Adrenal gland (tissue), 12 donors: Measurements from ENCODE around the gene NKX2-3. TPM values are rescaled to one million over a fixed set of nuclear protein-coding genes. Genes with fewer than 3 reads are reported as not detected.

Experiments used
- DNase-seq, 7 donors: peaks; one replicate each; pipeline ENCODE4 v3.0.0-alpha.2; 2019 to 2020
- H3K27ac ChIP-seq, 5 donors: fragments of 200-600 bp; sonication (generic) in 4 of 5; 1 replicate in 3 of 5; 2 replicates in 2 of 5; pipeline versions ENCODE4 v1.5.1 to v1.8.0; 2016 to 2020; ENCODE audit warnings: mild to moderate bottlenecking in 1 of 5
- H3K27me3 ChIP-seq: fragments of 200-600 bp; 2 replicates; pipeline ENCODE4 v1.8.0; 2021
- H3K36me3 ChIP-seq, 2 donors: fragments of 200-600 bp; replicated peaks in 1 of 2; 1 replicate in 1 of 2; 2 replicates in 1 of 2; pipeline versions ENCODE4 v1.5.1 to v1.8.0; 2018 to 2022
- H3K4me1 ChIP-seq, 2 donors: fragments of 200-600 bp; replicated peaks in 1 of 2; 1 replicate in 1 of 2; 2 replicates in 1 of 2; pipeline versions ENCODE4 v1.5.1 to v1.8.0; 2018 to 2021
- H3K4me3 ChIP-seq, 4 donors: fragments of 200-600 bp; sonication (generic) in 3 of 4; one replicate each; pipeline ENCODE4 v1.5.1; 2016 to 2018
- H3K9me3 ChIP-seq, 3 donors: fragments of 200-600 bp; sonication (generic) in 1 of 3; replicated peaks in 1 of 3; 1 replicate in 2 of 3; 2 replicates in 1 of 3; pipeline versions ENCODE4 v1.5.1 to v1.8.0; 2016 to 2021
- POLR2A ChIP-seq, 2 donors: fragments of 450-650 bp; IDR thresholded peaks; one replicate each; pipeline ENCODE4 v1.6.1; 2017; ENCODE audit warnings: antibody characterized with exemption in 2 of 2, mild to moderate bottlenecking in 2 of 2, moderate library complexity in 1 of 2
- WGBS, 4 donors: extraction: QIAGEN DNeasy Blood & Tissue Kit in 2 of 4; methylation state at CpG; one replicate each; pipeline versions ENCODE4 v1.1.5 to v1.1.7; 2013 to 2017; 5-methylcytosine and 5-hydroxymethylcytosine counted together
- intact Hi-C, 2 donors: fragments of 100-400 bp; cut with DNase I; formaldehyde crosslinking; loops; one replicate each; pipeline versions ENCODE4 v1.14.1 to v1.15.0; 2022 to 2023
- polyA plus RNA-seq, 3 donors: library from polyadenylated mRNA; stranded (reverse); fragments of 200-250 nt in 2 of 3; fragments of 350-450 nt in 1 of 3; fragmentation: Illumina TruSeq in 1 of 3; extraction: RNeasy Lipid Tissue Mini Kit (QIAGEN cat#74804) in 1 of 3; gene quantifications; one replicate each; pipeline ENCODE4 v1.2.3, GENCODE V29; 2013 to 2014
- total RNA-seq, 9 donors: library from RNA; depleted of rRNA in 4 of 9; stranded (reverse); fragments of >200 nt in 4 of 9; fragments of 120-200 nt in 1 of 9; fragmentation: NEBNext Ultra II Directional in 1 of 9; extraction: Animal tissue kit (Norgen Biotek cat#: 25700) in 1 of 9; gene quantifications; one replicate each; pipeline versions ENCODE4 v1.1.0 to v1.2.4, GENCODE V29; 2013 to 2023
- TF ChIP-seq, protein P1 (sequence below), 6 experiments: fragments of 450-650 bp in 4 of 6; fragments of 200-600 bp in 2 of 6; sonication (generic) in 1 of 6; IDR thresholded peaks; 1 replicate in 5 of 6; 2 replicates in 1 of 6; pipeline versions ENCODE4 v1.5.1 to v1.8.0; 2016 to 2021; ENCODE audit warnings: antibody characterized with exemption in 6 of 6, mild to moderate bottlenecking in 2 of 6, moderate library complexity in 1 of 6
- donor health status: healthy with polysubstance abuse.
- donor health status: Bipolar disorder and iron deficiency.
- donor health status: DM: yes; HTN: yes; CAD: no.
- donor health status: DM: no; HTN: no; CAD: no.
- donor health status: DM: no; HTN: no; CAD: no.
- donor health status: DM: yes; HTN: yes; CAD: no.

The NKX2-3 gene
- total and polyA plus RNA-seq, 12 donors: 0.03 TPM; not detected in 11

GRCh38 chr10:99564361-99564760 lies 31.6 kb downstream of the NKX2-3 start:
- Histone ChIP-seq H3K4me3 (no peak overlapping the region), H3K27me3 (peaks cover 6% of the 10 kb centered on the region), H3K36me3 (no peaks in the 10 kb centered on the region), H3K9me3 (no peaks in the 10 kb centered on the region), H3K27ac (no peak overlapping the region), H3K4me1 (no peaks in the 10 kb centered on the region)
- WGBS, 4 donors: 44 to 58% (median 50%) methylated on average over 3 of the region's 3 CpGs
- intact Hi-C loops: loop anchor here in 1 of 2 donors (5.0 kb wide), 2 partner anchors 43 to 148 kb away; no protein-coding TSS in a partner anchor
- no peak for DNase-seq
- TF ChIP-seq, protein P1, sequence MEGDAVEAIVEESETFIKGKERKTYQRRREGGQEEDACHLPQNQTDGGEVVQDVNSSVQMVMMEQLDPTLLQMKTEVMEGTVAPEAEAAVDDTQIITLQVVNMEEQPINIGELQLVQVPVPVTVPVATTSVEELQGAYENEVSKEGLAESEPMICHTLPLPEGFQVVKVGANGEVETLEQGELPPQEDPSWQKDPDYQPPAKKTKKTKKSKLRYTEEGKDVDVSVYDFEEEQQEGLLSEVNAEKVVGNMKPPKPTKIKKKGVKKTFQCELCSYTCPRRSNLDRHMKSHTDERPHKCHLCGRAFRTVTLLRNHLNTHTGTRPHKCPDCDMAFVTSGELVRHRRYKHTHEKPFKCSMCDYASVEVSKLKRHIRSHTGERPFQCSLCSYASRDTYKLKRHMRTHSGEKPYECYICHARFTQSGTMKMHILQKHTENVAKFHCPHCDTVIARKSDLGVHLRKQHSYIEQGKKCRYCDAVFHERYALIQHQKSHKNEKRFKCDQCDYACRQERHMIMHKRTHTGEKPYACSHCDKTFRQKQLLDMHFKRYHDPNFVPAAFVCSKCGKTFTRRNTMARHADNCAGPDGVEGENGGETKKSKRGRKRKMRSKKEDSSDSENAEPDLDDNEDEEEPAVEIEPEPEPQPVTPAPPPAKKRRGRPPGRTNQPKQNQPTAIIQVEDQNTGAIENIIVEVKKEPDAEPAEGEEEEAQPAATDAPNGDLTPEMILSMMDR (IDR thresholded peaks at IDR 0.05): no peak

GRCh38 chr10:99565166-99565565 lies 32.4 kb downstream of the NKX2-3 start:
- no peaks in the 10 kb centered on the region for H3K9me3 ChIP-seq
- H3K27ac ChIP-seq: no peak overlapping the region
- intact Hi-C loops: no loop called here
- no peak overlapping the region for H3K4me3 ChIP-seq
- 81 to 87% (median 85%) methylated on average over 4 of the region's 4 CpGs for WGBS, 4 donors
- no peaks in the 10 kb centered on the region for H3K4me1 ChIP-seq
- TF ChIP-seq, protein P1 (IDR thresholded peaks at IDR 0.05): no peak
- TF ChIP-seq POLR2A (IDR thresholded peaks at IDR 0.05): no peak
- DNase-seq: no peak
- peaks cover 6% of the 10 kb centered on the region for H3K27me3 ChIP-seq
- no peaks in the 10 kb centered on the region for H3K36me3 ChIP-seq

- Histone ChIP-seq H3K9me3 (no peaks in the 10 kb centered on the region), H3K36me3 (no peaks in the 10 kb centered on the region), H3K4me3 (no peak overlapping the region), H3K27me3 (peaks cover 6% of the 10 kb centered on the region), H3K4me1 (no peaks in the 10 kb centered on the region), H3K27ac (no peak overlapping the region)
- intact Hi-C loops: no loop called here
- no peak for DNase-seq
- TF ChIP-seq POLR2A (IDR thresholded peaks at IDR 0.05): no peak
- WGBS, 4 donors: 58 to 66% (median 63%) methylated on average over 10 to 11 of the region's 11 CpGs
Measured at GRCh38 chr10:99569253-99569939, 36.7 kb downstream of the NKX2-3 start.

- intact Hi-C loops: no loop called here
- Histone ChIP-seq H3K4me1 (no peaks in the 10 kb centered on the region), H3K9me3 (no peaks in the 10 kb centered on the region), H3K27ac (no peak overlapping the region), H3K27me3 (peaks cover 6% of the 10 kb centered on the region), H3K36me3 (no peaks in the 10 kb centered on the region), H3K4me3 (no peak overlapping the region)
- TF ChIP-seq, protein P1 (IDR thresholded peaks at IDR 0.05): no peak
- TF ChIP-seq POLR2A (IDR thresholded peaks at IDR 0.05): no peak
- DNase-seq: no peak
Measured at GRCh38 chr10:99569961-99570360, 37.2 kb downstream of the NKX2-3 start.

- 68 to 81% (median 70%) methylated on average over 1 of the region's 1 CpG for WGBS, 4 donors
- Histone ChIP-seq H3K4me1 (no peaks in the 10 kb centered on the region), H3K27ac (no peak overlapping the region), H3K36me3 (no peaks in the 10 kb centered on the region), H3K4me3 (no peak overlapping the region), H3K27me3 (peaks cover 6% of the 10 kb centered on the region), H3K9me3 (no peaks in the 10 kb centered on the region)
- intact Hi-C loops: no loop called here
- TF ChIP-seq, protein P1 (IDR thresholded peaks at IDR 0.05): no peak
- TF ChIP-seq POLR2A (IDR thresholded peaks at IDR 0.05): no peak
- DNase-seq: no peak
Measured at GRCh38 chr10:99571816-99572215, 39.1 kb downstream of the NKX2-3 start.
